ENCODE data around the gene HK1.

- TF ChIP-seq CTCF (conservative IDR thresholded peaks at IDR 0.05): no peak
- TF ChIP-seq EZH2 (IDR thresholded peaks at IDR 0.05; ENCODE audit: low read depth): no peak
These were observed 137.7 kb downstream of the HK1 start for GRCh38 chr10:69415951-69416350.
